ENCODE results near the gene HACD2.

HACD2 gene, protein sequence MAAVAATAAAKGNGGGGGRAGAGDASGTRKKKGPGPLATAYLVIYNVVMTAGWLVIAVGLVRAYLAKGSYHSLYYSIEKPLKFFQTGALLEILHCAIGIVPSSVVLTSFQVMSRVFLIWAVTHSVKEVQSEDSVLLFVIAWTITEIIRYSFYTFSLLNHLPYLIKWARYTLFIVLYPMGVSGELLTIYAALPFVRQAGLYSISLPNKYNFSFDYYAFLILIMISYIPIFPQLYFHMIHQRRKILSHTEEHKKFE

DNA sequence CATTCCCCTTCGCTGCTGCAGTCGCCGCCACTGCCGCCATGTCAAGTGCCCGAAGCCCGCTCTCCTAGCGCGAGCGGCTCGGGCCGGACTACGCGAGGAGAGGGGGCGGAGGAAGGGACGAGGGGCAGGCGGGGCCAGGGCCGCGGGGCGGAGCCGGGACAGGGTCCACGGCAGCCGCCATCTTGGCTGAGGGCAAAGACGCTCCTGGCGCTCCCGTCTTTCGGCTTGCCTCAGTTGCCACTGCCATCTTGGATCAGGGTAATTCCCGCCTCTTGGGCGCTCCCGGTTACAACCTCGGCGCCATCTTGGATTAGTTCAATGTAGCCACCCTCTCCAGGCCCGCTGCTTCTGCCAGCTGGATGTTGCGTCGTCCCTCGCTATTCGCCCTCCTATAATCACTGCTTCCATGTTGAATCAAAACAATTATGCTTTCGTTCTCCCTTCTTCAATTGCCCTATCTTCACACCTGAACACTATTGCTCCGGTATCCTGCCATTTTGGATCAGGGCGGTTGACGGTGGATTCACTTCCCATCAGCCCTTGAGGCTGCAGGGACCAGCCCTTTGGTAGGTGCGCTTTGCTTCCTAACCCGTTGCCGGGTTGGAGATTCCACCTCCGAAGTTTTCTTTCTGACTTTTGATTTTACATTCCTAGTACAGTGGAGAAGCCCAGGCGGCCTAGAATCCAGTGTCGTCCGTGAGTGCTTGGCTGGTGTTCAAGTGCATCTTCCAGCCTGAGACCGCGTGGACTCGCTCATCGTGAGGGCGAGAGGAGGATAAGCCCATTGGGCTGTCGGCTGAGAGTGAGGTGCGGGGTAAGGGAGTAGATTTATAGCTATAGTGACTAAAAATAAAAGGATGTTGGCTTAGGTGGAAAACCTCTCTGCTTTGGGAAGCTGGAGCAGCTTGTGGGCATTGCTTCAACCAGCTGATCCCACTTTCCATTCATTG lies at the start of gene HACD2:
Gene HACD2, minus strand, starts transcription at position 66 of the 950 bp plus-strand sequence. Its CDS starts 26 bp downstream, at position 40.
- H3K4me2 ChIP-seq (ENCODE audit: low read length), result peak within 1 kb of the TSS; percentile 68
- peak within 1 kb of the TSS; percentile 64 for H3K9ac ChIP-seq
- peak within 1 kb of the TSS; percentile 97 for H2AFZ ChIP-seq
- no peaks in the 10 kb centered on the region for H3K9me3 ChIP-seq (ENCODE audit: control insufficient read depth, low read length)
- H3K79me2 ChIP-seq, result peaks cover 5% of the 10 kb centered on the region
- H3K27me3 ChIP-seq (ENCODE audit: control insufficient read depth, insufficient read depth, low read length), result no peaks in the 10 kb centered on the region
- no peaks in the 10 kb centered on the region for H3K4me1 ChIP-seq
- H3K4me3 ChIP-seq (ENCODE audit: low read depth, low read length), result peak within 1 kb of the TSS; percentile 63
- no peaks in the 10 kb centered on the region for H3K36me3 ChIP-seq (ENCODE audit: control insufficient read depth, insufficient read depth, low read length)
- TF ChIP-seq, protein P1, sequence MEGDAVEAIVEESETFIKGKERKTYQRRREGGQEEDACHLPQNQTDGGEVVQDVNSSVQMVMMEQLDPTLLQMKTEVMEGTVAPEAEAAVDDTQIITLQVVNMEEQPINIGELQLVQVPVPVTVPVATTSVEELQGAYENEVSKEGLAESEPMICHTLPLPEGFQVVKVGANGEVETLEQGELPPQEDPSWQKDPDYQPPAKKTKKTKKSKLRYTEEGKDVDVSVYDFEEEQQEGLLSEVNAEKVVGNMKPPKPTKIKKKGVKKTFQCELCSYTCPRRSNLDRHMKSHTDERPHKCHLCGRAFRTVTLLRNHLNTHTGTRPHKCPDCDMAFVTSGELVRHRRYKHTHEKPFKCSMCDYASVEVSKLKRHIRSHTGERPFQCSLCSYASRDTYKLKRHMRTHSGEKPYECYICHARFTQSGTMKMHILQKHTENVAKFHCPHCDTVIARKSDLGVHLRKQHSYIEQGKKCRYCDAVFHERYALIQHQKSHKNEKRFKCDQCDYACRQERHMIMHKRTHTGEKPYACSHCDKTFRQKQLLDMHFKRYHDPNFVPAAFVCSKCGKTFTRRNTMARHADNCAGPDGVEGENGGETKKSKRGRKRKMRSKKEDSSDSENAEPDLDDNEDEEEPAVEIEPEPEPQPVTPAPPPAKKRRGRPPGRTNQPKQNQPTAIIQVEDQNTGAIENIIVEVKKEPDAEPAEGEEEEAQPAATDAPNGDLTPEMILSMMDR (IDR thresholded peaks at IDR 0.05), result no peak
- H3K27ac ChIP-seq, result peak within 1 kb of the TSS; percentile 99

DNA sequence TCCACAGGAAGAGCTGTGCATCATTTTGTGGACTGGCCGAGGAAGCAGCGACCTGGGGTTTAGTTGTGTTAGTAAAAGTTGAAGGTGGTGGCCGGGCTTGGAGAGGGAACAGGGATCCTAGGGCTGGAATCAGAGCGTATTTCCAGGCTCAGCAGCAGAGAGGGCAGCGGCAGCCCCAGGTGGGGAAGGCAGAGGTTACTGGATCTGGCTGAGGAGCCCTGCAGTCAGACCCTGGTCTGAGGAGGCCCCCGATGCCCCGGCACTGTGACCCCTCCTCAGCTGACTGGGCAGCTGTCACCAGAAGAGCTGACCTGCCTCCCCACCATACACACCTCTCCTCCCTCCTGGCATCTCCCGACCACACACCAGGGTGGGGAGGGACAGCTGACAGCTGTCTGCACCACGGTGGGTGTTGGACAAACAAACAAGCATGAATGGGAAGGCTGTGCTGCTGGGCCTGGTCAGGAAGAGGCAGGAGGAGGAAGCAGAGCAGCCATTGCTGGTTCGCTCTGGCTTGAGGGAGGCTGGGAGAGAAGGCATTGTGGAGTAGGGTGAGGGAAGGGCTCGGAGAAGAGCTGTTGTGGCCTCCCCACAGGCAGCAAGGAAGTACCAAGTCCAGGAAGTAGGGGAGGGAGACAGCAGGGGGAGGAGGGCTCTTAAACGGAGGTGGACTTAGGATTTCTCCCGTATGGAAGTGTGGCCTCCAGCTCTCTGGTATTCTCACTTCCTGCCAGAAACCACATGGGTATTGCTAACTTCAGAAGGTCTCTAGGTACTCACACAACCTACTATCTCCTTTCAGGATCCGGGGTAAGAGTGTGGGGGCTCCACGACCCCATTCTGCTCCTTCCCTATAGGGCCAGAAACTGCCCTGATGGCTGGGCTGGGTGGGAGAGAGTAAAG lies 49.5 kb upstream of the HACD2 start:
- Histone ChIP-seq H3K36me3 (ENCODE audit: control insufficient read depth, insufficient read depth, low read length) (no peaks in the 10 kb centered on the region), H3K27me3 (ENCODE audit: control insufficient read depth, insufficient read depth, low read length) (no peaks in the 10 kb centered on the region), H3K79me2 (no peaks in the 10 kb centered on the region), H3K4me1 (no peaks in the 10 kb centered on the region), H3K9ac (no peak overlapping the region), H3K9me3 (ENCODE audit: control insufficient read depth, low read length) (no peaks in the 10 kb centered on the region), H3K27ac (no peak overlapping the region), H2AFZ (no peak overlapping the region), H3K4me3 (ENCODE audit: low read depth, low read length) (no peak overlapping the region), H3K4me2 (ENCODE audit: low read length) (no peak overlapping the region)
- TF ChIP-seq, protein P1 (IDR thresholded peaks at IDR 0.05), result no peak

DNA sequence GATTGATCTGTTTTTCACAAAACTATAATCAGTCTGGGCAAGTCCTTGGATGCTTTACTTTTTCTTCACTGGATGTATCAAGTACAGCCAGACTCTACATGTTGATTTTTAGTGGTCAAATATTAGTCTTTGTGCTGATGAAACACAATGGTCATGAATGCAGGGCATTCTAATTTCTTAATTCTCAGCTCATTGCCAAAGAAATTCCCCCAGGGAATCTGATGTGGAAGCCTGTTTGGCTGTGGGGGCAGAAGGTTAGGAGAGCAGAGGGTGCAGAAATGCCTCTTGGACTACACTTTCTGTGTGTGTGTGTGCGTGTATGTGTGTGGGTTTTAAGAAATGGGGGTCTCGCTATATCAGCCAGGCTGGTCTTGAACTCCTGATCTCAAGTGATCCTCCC lies 48.7 kb upstream of the HACD2 start:
- H2AFZ ChIP-seq, result no peak overlapping the region
- H3K4me1 ChIP-seq, result no peaks in the 10 kb centered on the region
- H3K9ac ChIP-seq, result no peak overlapping the region
- no peaks in the 10 kb centered on the region for H3K36me3 ChIP-seq (ENCODE audit: control insufficient read depth, insufficient read depth, low read length)
- H3K27ac ChIP-seq, result no peak overlapping the region
- H3K79me2 ChIP-seq, result no peaks in the 10 kb centered on the region
- TF ChIP-seq, protein P1 (IDR thresholded peaks at IDR 0.05), result no peak
- H3K9me3 ChIP-seq (ENCODE audit: control insufficient read depth, low read length), result no peaks in the 10 kb centered on the region
- H3K4me2 ChIP-seq (ENCODE audit: low read length), result no peak overlapping the region
- no peak overlapping the region for H3K4me3 ChIP-seq (ENCODE audit: low read depth, low read length)
- H3K27me3 ChIP-seq (ENCODE audit: control insufficient read depth, insufficient read depth, low read length), result no peaks in the 10 kb centered on the region

DNA sequence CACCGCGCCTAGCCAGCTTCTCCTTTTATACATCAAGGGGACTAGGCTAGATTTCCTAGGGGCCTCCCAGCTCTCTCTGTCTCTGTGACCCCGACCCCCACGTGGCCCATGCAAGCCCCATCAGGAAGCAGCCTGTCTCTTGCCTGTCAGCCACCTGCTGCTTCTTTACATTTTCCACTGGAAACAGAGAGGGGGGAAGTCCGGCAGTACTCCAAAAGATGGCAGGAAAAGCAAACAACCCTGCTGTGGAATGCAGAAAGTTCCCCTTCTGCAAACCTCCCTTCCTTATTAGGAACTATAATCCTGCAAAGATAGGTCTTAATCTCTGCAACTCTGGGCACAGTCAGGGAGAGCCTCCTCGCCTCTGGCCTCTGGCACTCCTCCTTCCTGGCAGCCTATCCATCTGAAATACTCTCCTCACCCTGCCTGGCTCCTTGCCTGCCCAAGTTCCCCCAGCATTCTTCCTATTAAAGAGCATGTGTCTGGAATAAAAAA lies 47.4 kb upstream of the HACD2 start:
- Histone ChIP-seq H2AFZ (no peak overlapping the region), H3K27me3 (ENCODE audit: control insufficient read depth, insufficient read depth, low read length) (no peaks in the 10 kb centered on the region), H3K4me3 (ENCODE audit: low read depth, low read length) (no peak overlapping the region), H3K79me2 (no peaks in the 10 kb centered on the region), H3K4me2 (ENCODE audit: low read length) (no peak overlapping the region), H3K9me3 (ENCODE audit: control insufficient read depth, low read length) (no peaks in the 10 kb centered on the region), H3K27ac (no peak overlapping the region), H3K4me1 (no peaks in the 10 kb centered on the region), H3K36me3 (ENCODE audit: control insufficient read depth, insufficient read depth, low read length) (no peaks in the 10 kb centered on the region), H3K9ac (no peak overlapping the region)
- TF ChIP-seq, protein P1 (IDR thresholded peaks at IDR 0.05), result no peak
